NCI-H748 (cell line): ENCODE data around the gene AFF4.

ENCODE experiments used
- DNase-seq: peaks from one replicate; lab custom pipeline; 2025; ENCODE audit not compliant: unreplicated experiment; lab: John Stamatoyannopoulos, UW

AFF4 gene

DNA sequence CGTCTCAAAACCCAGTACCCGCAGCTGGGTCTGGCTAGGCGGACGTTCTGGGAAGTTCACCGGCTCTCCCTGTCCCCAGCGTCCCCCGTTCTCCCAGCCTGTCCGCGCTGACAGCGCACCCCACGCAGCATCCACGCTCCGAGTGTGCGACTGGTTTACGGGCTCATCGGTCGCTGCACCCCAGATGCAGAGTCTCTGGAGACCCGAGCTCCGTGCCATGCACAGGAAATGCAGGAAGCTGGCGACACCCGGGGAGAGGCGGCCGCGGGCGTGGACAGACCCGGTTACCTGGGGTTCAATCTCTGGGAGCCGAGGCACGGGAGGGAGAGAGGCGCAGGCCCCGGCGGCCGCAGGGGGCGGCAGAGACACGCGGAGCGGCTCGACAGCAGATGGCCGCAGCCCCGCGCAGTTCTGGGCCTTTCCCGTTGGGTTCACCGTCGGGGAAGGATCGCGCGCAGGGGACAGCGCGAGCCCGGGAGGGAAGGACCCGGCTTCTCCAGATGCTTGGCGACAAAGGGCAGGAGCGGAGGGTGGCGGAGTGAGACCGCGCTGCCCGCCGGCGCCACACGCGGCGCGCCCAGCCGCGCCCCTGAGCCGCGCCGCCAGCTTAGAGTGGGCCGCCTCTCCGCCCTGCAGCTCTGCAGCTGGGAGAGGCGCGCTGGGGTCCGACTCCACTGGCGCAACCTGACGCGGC, 133.5 kb downstream of the AFF4 start:
- peak; percentile 84 for DNase-seq

- DNase-seq, result no peak
These were observed 134.5 kb downstream of the AFF4 start for GRCh38 chr5:132828846-132829494.

DNA sequence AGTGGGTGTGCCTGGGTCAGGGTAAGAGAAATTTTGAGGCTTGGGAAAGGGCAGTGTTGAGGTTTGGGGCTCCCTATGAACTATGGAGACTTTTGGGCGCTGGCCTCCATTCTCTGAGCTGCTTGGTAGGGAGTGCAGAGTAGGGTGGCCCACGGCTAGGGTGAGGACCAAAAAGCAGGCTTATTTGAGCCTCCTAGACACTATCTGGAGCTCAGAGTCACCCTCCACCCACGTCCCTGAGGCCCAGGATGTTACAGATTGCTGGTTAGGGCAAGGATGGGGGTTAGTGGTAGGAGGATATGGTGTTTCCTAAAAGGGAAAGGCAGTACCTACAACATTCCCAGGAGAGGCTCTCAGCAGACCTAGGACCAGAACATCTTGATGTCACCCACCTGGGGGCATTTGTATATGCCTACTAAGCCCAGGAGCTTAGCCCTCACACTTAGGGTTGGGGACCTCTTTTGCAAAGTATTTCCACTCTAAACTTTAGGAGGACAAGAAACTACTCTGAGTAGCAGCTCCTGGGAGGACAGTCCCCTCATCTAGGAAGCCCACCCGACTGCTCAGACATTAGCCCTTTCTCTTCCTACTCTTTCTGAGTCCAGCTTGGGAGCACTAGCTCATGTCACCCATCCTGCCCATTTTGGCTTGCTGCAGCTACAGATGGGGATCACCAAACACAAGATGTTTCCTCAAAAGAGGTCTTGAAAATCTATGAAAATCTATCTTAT, 135.3 kb downstream of the AFF4 start:
- DNase-seq, result no peak

DNA sequence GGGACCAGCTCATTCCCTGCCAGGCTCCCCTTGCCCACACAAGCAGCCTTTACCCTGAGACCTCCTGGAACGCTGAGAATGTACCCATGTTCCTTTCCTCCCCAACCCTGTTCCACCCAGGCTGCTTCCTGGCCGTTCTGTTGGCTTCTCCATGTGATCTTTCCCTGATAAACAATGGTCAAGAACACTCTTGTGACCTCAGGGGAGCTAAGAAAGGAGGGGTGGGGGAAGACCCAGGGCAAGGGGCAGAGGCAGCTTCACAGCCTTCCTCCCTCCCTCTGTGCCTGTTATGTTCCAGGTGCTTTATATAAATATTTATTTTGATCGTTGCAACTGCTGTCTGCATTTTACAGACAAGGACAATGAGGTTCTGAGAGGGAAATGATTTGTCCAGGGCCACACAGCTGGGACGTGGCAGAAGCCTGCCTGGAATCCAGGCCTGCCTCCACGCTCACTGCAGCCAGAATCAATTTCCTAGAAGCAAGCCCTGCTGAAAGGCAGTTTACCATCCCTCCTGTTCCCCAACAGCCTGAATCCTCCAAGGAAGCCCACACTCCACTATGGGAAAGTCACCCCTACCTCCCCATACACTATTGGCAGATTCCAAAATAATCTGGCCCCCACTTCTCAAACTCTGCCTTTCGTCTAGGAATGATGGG, 136.9 kb downstream of the AFF4 start:
- no peak for DNase-seq

- no peak for DNase-seq
These were observed 137.5 kb downstream of the AFF4 start for GRCh38 chr5:132825834-132826391.
